ENCODE measurements around the gene AJM1.
A peak's percentile ranks its signal among the peaks of the same experiment; 100 is the strongest.

The AJM1 gene

GRCh38 chr9:136845465-136846260 is 3.4 kb downstream of the AJM1 start:
- no peak for DNase-seq

DNA sequence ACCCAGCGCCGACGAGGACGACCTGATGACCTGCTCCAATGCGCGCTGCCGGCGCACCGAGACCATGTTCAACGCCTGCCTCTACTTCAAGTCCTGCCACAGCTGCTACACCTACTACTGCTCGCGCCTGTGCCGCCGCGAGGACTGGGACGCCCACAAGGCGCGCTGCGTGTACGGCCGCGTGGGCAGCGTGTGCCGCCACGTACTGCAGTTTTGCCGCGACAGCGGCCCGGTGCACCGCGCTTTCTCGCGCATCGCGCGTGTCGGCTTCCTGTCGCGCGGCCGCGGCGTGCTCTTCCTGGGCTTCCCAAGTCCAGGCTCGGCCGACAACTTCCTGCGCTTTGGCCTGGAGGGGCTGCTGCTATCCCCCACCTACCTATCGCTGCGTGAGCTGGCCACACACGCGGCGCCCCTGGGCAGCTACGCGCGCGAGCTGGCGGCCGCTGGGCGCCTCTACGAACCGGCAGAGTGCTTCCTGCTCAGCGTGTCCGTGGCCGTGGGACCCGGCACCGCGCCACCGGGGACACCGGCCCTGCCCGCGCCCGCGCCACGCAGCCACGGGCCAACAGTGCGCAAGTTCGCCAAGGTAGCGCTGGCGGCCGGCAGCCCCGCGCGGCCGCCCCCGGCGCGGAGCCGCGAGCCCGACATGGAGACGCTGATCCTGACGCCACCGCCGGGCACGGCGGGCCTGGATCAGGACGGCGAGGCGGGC is 4.3 kb downstream of the AJM1 start:
- DNase-seq = no peak

DNA sequence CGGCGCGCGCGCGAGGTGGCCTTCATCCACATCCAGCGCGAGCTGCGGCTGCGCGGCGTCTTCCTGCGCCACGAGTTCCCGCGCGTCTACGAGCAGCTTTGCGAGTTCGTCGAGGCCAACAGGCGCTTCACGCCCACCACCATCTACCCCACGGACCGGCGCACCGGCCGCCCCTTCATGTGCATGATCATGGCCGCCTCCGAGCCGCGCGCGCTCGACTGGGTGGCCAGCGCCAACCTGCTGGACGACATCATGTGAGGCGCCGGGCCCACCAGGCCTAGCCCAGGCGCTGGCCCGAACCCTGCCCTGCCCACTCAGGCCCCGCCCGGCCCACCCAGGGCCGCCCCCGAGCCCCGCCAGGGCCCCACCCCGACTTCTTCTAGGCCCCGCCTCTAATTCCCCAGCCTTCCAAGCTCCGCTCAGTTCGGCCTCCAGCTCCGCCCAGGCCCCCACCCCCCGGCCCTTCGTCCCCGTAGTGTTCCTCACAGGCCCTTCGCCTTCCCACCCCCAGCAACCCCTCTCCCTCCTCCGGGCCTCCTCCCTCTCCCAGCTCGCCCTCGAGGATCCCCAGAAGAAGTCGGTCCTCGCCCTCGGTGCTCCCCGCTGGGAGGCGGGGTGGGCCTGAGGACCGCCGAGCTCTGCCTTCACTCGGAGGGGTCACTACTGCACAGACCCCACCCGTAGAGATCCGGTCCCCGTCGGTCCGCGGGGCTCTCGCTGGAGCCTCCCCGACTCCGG is 5.0 kb downstream of the AJM1 start:
- DNase-seq = no peak

DNA sequence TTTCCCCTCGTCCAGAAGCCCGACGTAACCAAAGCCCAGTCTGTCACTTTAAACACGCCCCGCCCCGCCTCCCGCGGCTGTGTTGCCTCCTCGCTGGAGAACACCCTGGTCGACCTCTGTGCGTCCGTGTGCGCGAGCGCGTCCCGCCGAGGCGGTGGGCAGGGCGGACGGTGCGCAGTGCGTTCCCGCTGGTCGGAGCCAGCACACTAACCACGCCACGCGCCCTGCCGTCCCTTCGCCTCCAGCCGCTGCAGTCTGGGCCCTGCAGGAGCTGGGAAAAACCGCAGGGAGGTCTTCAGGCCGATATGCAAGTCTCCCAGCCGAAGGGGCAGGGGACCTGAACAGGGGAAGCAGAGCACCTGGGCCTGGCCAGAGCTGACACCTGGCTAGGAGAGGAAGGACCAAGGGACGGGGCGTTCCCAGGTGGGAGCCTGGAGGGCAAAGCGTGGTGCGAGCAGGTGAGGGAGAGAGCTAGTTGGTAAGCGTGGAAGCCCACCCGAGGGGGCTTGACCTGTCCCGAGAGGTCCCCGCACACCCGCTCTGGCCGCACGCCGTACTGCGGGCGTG is 5.6 kb downstream of the AJM1 start:
- DNase-seq = peak; percentile 71

DNA sequence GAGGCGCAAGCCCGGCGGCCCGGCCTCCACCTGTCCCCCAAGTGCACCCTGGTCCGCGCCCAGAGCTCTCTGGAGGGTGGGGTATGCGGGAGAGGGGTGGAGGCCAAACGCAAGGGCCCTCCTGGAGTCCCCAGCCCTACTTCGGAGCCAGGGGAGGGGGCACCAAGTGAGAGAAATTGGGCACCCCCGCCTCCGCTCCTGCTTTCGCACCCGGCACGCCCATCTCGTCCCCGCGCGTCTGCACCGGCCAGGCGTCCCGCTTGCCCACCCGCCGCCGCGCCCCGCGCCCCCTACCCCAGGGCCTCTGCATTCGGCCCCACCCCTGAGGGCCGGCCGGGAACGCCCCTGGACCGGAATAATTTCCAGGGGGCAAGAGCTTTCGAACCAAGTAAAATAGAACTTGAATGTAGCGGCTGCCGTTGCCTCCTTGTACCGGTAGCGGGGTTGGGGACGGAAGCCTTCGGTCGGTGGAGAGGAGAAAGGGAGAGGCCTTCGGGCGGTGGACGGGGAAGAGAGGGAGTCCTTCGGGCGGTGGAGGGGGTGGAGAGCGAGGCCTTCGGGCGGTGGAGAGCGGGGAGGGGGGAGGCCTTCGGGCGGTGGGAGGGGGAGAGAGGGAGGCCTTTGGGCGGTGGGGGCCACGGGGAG is 6.2 kb downstream of the AJM1 start:
- DNase-seq = peak; percentile 72

DNA sequence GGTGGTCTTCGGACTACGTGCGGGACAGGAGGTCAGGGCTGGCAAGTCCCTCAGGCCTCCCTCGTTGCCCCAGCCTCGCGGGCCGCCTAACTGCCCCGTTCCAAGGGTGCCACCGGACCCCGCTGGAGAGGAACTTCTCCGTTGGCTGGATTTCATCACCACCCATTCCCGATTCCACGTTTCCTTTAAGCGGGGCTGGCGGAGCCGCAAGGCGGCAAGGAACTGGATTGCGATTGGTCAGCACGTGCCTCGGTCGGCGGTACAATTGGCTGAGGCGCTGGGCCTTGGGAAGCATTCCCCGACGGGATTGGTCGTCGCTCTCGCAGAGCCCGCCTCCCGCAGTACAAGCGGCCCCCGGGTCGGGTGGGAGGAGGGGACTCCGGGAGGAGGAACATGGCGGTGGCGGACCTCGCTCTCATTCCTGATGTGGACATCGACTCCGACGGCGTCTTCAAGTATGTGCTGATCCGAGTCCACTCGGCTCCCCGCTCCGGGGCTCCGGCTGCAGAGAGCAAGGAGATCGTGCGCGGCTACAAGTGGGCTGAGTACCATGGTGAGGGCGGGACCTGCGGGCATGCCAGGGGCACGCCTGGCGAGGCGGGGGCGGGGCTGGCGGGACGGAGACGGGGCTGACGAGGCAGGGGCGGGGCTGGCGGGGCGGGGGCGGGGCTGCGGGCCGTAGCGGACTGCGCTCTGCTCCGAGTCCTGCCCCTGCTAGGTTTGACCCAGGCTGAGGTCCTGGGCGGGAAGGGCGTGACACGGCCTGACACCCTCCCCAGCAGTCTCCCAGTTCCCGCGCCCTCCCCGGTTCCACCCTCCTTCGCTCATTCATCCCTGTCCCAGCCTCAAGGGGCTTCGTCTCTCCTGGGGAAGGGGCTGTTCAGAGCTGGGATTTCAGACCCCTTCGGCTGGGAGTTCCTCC is 7.0 kb downstream of the AJM1 start, which contains the start of gene PHPT1:
Gene PHPT1, plus strand, starts transcription at position 372 of the 922 bp plus-strand sequence. Its CDS starts 22 bp downstream, at position 394.
- DNase-seq = peak; percentile 99

DNA sequence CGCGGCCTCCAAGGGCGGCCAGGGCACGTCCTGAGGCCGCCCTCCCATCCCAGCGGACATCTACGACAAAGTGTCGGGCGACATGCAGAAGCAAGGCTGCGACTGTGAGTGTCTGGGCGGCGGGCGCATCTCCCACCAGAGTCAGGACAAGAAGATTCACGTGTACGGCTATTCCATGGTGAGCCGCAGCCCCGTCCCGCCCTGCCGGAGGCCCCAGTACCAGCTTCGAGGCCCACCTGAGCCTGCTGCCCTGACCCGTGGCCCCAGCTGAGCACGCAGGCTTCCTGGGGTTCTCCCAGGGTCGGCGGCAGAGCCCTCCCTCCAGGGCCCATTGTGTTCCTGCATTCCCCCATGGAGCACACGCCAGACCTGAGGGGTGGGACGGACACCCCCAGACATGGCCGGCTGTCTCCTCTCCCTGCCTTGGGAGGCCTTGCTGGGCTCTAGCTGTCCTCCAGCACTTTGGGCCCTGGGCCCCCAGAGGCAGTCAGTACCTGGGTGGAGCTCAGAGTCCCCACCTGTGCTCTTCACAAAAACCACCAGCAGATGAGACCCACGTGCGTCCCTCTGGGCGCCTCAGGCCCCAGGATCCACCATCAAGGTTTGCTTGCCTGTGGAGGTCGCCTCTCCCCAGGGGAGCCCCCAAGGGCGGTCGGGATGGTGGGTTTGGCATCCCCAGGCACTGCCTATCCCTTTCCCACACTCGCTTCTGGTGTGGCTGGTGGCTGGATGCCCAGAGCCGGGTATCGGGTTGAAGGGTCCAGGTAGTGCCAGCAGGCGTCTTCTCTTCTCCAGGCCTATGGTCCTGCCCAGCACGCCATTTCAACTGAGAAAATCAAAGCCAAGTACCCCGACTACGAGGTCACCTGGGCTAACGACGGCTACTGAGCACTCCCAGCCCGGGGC is 7.9 kb downstream of the AJM1 start:
- DNase-seq = no peak

GRCh38 chr9:136850866-136851775 is 8.8 kb downstream of the AJM1 start:
- DNase-seq = no peak

DNA sequence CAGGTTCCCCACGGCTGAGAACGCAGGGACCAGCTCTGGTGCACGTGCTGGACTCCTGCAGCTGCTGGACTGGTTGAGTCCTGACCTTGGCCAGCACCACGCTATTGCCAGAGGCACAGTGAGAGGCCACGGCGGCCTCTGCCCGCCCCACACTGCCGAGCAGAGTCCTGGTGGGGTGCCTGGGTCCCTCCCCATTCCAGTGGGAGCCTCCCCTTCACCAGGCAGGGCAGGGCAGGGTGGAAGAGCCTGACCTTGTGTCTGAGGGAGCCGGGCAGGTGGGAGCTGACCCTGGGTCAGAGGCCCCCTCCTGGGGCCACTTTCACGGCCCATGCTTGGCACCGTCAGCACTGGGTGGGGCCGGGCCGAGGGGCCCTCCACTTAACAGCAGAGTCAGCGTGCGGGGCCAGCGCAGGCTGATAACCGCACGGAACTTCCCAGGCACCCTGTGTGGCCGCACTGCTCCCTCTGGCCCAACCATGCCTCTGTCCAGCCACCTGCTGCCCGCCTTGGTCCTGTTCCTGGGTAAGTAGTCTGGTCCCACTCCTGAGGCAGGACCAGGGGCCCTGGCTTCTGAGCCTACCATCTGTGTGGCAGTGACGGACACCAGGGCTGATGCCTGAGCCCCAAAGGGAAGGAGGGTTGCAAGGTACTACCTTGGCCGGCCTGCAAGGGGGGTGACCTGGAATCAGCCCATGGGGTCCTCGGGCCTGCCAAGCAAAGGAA is 9.8 kb downstream of the AJM1 start, which contains the start of gene MAMDC4:
Gene MAMDC4, plus strand, starts transcription at position 406 of the 723 bp plus-strand sequence. Its CDS starts 71 bp downstream, at position 477.
- no peak for DNase-seq

DNA sequence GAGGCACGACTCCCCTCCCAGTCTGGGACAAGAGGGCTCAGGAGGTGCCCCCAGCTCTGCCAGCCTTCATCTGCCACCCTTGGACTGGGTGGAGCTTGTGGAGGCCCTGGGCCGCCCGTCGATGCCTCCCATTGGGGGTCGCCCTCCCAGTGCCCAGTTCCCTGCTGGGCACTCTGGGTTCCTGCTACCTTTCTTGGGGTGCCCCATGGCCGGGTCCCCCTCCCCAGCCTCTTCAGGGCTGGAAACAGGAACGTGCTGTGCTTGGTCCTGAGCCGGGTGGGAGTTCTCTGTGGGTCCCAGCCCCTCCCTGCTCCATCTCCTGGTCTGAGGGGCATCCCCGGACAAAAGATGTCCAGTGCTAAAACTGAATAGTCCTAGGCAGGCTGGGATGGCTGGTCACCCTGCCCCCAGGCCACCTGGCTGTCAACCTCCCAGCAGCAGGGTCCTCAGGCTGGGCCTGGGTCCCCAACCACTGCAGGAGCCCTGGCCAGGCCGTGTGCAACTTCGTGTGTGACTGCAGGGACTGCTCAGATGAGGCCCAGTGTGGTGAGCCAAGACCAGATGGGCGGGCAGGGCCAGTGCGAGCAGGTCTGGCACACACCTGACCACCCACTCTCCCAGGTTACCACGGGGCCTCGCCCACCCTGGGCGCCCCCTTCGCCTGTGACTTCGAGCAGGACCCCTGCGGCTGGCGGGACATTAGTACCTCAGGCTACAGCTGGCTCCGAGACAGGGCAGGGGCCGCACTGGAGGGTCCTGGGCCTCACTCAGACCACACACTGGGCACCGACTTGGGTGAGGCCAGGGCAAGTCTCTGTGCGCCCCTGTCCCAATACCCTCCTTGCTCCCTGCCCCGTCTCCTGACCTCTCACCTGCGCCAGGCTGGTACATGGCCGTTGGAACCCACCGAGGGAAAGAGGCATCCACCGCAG is 10.7 kb downstream of the AJM1 start:
- DNase-seq = no peak

- no peak for DNase-seq
These were observed 11.4 kb downstream of the AJM1 start for GRCh38 chr9:136853596-136854112.

DNA sequence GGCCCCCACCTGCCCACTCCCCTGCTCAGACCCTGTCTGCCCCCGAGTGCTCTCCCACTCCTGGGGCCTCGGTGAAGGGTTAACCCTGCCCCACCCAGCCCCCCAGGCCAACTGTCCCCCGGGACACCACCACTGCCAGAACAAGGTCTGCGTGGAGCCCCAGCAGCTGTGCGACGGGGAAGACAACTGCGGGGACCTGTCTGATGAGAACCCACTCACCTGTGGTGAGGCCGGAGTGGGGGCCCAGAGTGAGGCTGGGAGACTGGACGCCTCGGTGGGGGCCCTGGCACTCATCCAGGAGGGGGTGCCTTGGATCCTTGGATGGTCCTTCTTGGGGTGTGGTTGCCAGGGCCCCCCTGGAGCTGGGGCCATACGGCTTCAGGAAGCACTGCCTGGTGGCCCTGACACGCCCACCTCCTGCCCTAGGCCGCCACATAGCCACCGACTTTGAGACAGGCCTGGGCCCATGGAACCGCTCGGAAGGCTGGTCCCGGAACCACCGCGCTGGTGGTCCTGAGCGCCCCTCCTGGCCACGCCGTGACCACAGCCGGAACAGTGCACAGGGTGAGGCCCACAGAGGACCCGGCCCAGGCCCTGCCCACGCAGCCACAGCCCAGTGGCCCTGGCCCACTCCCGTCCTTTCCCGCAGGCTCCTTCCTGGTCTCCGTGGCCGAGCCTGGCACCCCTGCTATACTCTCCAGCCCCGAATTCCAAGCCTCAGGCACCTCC is 12.0 kb downstream of the AJM1 start:
- no peak for DNase-seq

DNA sequence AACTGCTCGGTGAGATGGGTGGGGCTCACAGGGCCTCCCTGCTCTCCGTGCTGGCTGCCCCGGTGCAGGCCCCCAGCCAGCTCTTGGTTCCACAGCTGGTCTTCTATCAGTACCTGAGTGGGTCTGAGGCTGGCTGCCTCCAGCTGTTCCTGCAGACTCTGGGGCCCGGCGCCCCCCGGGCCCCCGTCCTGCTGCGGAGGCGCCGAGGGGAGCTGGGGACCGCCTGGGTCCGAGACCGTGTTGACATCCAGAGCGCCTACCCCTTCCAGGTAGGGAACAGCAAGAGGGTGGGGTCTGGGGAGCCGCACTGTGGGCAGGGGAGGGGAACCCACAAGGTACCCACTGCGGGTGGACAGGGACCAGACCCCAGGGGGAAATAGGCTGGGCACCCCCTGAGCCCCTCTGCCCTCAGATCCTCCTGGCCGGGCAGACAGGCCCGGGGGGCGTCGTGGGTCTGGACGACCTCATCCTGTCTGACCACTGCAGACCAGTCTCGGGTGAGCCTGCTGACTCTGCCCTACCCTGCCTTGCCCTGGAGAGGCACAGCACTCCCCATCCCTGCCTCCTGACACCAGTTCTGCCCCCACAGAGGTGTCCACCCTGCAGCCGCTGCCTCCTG is 12.7 kb downstream of the AJM1 start:
- DNase-seq = no peak

GRCh38 chr9:136855461-136856078 is 13.3 kb downstream of the AJM1 start:
- DNase-seq = no peak

DNA sequence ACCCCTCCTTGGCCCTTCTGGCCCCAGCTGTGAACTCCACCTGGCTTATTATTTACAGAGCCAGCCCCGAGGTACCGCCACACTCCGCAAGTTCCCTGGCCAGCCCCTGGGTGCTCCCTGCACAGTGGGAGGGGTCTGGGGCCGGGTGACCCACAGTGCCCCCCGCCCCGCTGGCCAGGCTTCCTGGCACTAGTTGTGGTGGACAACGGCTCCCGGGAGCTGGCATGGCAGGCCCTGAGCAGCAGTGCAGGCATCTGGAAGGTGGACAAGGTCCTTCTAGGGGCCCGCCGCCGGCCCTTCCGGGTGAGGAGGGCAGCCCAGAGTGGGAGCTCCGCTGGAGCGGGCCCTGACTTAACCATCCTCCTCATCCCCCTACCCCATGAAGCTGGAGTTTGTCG is 13.8 kb downstream of the AJM1 start:
- no peak for DNase-seq

All from COR-L47 (cell line).